Hepatocyte (in vitro differentiated cells): ENCODE results near the gene PHF2. TPM values are rescaled to one million over a fixed set of nuclear protein-coding genes. Genes with fewer than 3 reads are reported as not detected.
A peak's percentile ranks its signal among the peaks of the same experiment; 100 is the strongest.

Source experiments
- DNase-seq: peaks from one replicate; pipeline ENCODE4 v3.0.0-alpha.2; 2016; ENCODE audit warnings: low spot score
- H2AFZ ChIP-seq: fragments of 200-600 bp; sonication (generic); 2 replicates; pipeline ENCODE4 v1.6.0; 2016; ENCODE audit warnings: antibody characterized with exemption, mild to moderate bottlenecking
- H3K27ac ChIP-seq: fragments of 200-600 bp; sonication (generic); 2 replicates; pipeline ENCODE4 v1.5.1; 2016; ENCODE audit warnings: mild to moderate bottlenecking
- H3K27me3 ChIP-seq: fragments of 200-600 bp; sonication (generic); 2 replicates; pipeline ENCODE4 v1.6.1; 2016
- H3K36me3 ChIP-seq: fragments of 200-600 bp; sonication (generic); replicated peaks from 2 replicates; pipeline ENCODE4 v1.5.1; 2016; ENCODE audit warnings: low read depth; ENCODE audit not compliant: insufficient read depth
- H3K4me1 ChIP-seq: fragments of 200-600 bp; sonication (generic); 2 replicates; pipeline ENCODE4 v1.5.1; 2016; ENCODE audit warnings: mild to moderate bottlenecking, moderate library complexity; ENCODE audit not compliant: insufficient read depth
- H3K4me2 ChIP-seq: fragments of 200-600 bp; sonication (generic); 2 replicates; pipeline ENCODE4 v1.6.0; 2016
- H3K4me3 ChIP-seq: fragments of 200-600 bp; sonication (generic); 2 replicates; pipeline ENCODE4 v1.5.1; 2016; ENCODE audit warnings: mild to moderate bottlenecking
- H3K79me2 ChIP-seq: fragments of 200-600 bp; sonication (generic); 2 replicates; pipeline ENCODE4 v1.6.0; 2017; ENCODE audit warnings: mild to moderate bottlenecking
- H3K9me2 ChIP-seq: fragments of 200-600 bp; sonication (generic); replicated peaks from 2 replicates; pipeline ENCODE4 v1.6.0; 2017; ENCODE audit warnings: mild to moderate bottlenecking; ENCODE audit not compliant: insufficient read depth
- H3K9me3 ChIP-seq: fragments of 200-600 bp; sonication (generic); 2 replicates; pipeline ENCODE4 v1.5.1; 2016; ENCODE audit warnings: low read depth, mild to moderate bottlenecking
- H4K20me1 ChIP-seq: fragments of 200-600 bp; sonication (generic); 2 replicates; pipeline ENCODE4 v1.6.0; 2016; ENCODE audit warnings: mild to moderate bottlenecking; ENCODE audit not compliant: insufficient read depth, poor library complexity, severe bottlenecking
- EZH2 ChIP-seq: fragments of 200-600 bp; sonication (generic); IDR thresholded peaks from 2 replicates; pipeline ENCODE4 v1.6.1; 2016; ENCODE audit warnings: antibody characterized with exemption, mild to moderate bottlenecking, borderline replicate concordance
- EZH2phosphoT487 ChIP-seq: fragments of 200-600 bp; sonication (generic); IDR thresholded peaks from one replicate; pipeline ENCODE4 v1.6.1; 2018; ENCODE audit warnings: antibody characterized with exemption, mild to moderate bottlenecking, low read depth, moderate library complexity; ENCODE audit not compliant: unreplicated experiment, severe bottlenecking
- WGBS: methylation state at CpG from one replicate; pipeline ENCODE4 v1.1.6; 2016; ENCODE audit warnings: low lambda C conversion rate; ENCODE audit errors: missing lambda C conversion rate; 5-methylcytosine and 5-hydroxymethylcytosine counted together
- polyA plus RNA-seq: library from polyadenylated mRNA; unstranded; fragments of >200 nt; fragmentation: Nextera tagmentation; extraction: Ambion mirVana; gene quantifications from 2 replicates; pipeline ENCODE4 v1.2.1, GENCODE V29; 2016
- total RNA-seq: library from RNA; depleted of rRNA; stranded (reverse); fragments of >200 nt; gene quantifications from 2 replicates; pipeline ENCODE4 v1.2.3, GENCODE V29; 2014
- TF ChIP-seq, protein P1 (sequence below): fragments of 200-600 bp; sonication (generic); IDR thresholded peaks from 2 replicates; pipeline ENCODE4 v1.5.1; 2016; ENCODE audit warnings: antibody characterized with exemption, mild to moderate bottlenecking; ENCODE audit not compliant: poor library complexity

PHF2 gene
- total and polyA plus RNA-seq, 2 experiments from 2014 or later: 10.5 to 19.8 TPM

DNA sequence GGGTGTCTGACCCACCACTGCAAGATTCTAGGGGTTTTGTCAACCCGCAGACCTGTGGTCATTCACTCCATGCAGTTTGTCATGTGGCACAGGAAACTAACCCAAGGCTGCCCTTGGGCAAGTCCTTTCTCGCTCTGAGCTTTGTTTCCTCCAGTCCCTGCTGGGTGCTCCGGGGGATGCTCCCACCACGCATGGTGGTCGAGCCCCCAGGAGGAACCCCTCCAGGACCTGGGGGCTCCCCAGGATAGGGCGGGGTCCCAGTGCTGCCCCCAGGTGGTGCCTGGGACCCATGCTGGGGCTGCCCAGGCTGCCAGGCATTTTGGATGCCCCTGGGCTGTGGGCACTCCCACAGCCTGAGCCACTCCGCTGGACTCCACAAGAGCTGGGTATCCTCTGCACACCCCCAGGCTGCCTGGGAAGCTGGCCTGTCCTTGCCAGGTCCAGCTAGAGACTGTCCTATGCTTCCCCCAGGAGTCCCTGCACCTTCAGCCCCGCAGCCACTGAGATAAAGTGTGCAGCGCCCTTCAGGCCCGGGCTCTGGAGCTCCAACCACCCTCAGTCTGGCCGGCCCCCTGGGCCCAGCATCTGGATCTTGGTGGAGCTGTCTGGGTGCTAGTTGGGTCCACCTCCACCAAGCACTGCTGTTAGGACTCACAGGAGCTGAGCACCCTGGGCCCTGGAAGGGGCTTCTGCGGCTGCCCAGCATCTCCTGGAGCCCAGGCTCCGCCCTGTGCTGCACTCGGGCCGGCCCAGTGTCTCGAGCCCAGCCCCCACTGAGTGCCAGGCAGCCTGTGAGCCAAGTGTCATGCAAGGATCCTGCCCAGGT, 104.3 kb downstream of the PHF2 start:
- H3K27ac ChIP-seq: no peak overlapping the region
- no peaks in the 10 kb centered on the region for H3K9me3 ChIP-seq
- no peaks in the 10 kb centered on the region for H3K79me2 ChIP-seq
- H3K4me1 ChIP-seq: peaks cover 5% of the 10 kb centered on the region
- peak overlapping the region; percentile 43 for H3K4me2 ChIP-seq
- no peaks in the 10 kb centered on the region for H3K27me3 ChIP-seq
- H3K4me3 ChIP-seq: no peak overlapping the region
- TF ChIP-seq EZH2 (no peak), EZH2phosphoT487 (no peak)
- TF ChIP-seq, protein P1, sequence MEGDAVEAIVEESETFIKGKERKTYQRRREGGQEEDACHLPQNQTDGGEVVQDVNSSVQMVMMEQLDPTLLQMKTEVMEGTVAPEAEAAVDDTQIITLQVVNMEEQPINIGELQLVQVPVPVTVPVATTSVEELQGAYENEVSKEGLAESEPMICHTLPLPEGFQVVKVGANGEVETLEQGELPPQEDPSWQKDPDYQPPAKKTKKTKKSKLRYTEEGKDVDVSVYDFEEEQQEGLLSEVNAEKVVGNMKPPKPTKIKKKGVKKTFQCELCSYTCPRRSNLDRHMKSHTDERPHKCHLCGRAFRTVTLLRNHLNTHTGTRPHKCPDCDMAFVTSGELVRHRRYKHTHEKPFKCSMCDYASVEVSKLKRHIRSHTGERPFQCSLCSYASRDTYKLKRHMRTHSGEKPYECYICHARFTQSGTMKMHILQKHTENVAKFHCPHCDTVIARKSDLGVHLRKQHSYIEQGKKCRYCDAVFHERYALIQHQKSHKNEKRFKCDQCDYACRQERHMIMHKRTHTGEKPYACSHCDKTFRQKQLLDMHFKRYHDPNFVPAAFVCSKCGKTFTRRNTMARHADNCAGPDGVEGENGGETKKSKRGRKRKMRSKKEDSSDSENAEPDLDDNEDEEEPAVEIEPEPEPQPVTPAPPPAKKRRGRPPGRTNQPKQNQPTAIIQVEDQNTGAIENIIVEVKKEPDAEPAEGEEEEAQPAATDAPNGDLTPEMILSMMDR: no peak
- 91% methylated on average over 16 of the region's 16 CpGs for WGBS
- H3K9me2 ChIP-seq: no peaks in the 10 kb centered on the region
- H2AFZ ChIP-seq: no peak overlapping the region
- no peaks in the 10 kb centered on the region for H4K20me1 ChIP-seq
- no peaks in the 10 kb centered on the region for H3K36me3 ChIP-seq
- no peak for DNase-seq

DNA sequence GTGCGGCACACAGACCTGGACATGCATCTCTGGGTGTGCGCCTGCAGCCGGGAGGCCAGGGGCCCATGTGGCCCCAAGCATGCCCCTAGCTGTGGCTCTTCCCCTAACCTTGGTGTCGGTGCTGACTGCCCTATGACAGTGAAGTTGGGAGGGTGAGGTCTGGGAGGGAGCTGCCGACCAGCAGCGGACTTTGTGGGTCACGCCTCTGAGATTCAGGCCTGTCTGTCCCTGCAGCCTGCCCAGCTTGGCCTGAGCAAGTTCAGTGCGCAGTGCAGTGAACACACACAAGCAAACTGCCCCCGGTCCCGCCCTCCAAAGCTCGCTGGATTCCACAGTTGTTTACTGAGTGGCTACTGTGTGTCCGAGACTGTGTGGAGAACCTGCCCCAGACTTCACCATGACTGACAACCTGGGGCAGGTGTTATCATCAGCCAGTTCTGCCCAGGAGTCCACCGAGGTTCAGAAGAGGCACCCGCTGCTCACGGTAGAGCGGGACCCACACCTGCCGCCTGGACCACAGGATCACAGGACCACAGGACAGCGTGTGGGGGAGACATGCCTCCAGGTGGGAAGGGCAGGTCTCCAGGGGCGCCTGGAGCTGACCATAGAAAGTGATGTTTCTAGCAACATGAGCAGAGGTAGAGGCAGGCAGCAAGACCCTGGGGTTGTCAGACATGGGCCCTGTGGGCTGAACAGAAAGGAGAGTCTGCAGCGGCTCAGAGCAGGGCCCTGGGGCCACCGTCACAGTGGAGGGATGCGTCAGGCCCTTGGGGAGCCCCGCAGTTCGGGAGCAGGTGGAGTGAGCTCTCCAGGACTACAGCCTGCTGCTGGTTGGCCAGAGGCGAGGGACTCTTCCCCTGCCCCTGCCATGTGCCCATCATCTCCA, 105.1 kb downstream of the PHF2 start:
- H3K4me3 ChIP-seq: no peak overlapping the region
- WGBS: 56% methylated on average over 23 of the region's 25 CpGs
- H4K20me1 ChIP-seq: no peaks in the 10 kb centered on the region
- TF ChIP-seq EZH2: no peak
- no peak for TF ChIP-seq EZH2phosphoT487
- TF ChIP-seq, protein P1: no peak
- H2AFZ ChIP-seq: no peak overlapping the region
- no peaks in the 10 kb centered on the region for H3K27me3 ChIP-seq
- no peaks in the 10 kb centered on the region for H3K9me3 ChIP-seq
- peak; percentile 69 for DNase-seq
- no peaks in the 10 kb centered on the region for H3K9me2 ChIP-seq
- H3K79me2 ChIP-seq: no peaks in the 10 kb centered on the region
- H3K36me3 ChIP-seq: no peaks in the 10 kb centered on the region
- peak overlapping the region; percentile 43 for H3K4me2 ChIP-seq
- H3K27ac ChIP-seq: no peak overlapping the region
- peaks cover 5% of the 10 kb centered on the region for H3K4me1 ChIP-seq

- WGBS: 49% methylated on average over 18 of the region's 19 CpGs
- H3K4me3 ChIP-seq: no peak overlapping the region
- H2AFZ ChIP-seq: no peak overlapping the region
- no peak overlapping the region for H3K4me2 ChIP-seq
- no peaks in the 10 kb centered on the region for H3K36me3 ChIP-seq
- H3K79me2 ChIP-seq: no peaks in the 10 kb centered on the region
- H4K20me1 ChIP-seq: no peaks in the 10 kb centered on the region
- H3K27me3 ChIP-seq: no peaks in the 10 kb centered on the region
- H3K9me2 ChIP-seq: no peaks in the 10 kb centered on the region
- no peak for TF ChIP-seq EZH2
- TF ChIP-seq, protein P1: peak; percentile 84
- H3K4me1 ChIP-seq: peaks cover 5% of the 10 kb centered on the region
- DNase-seq: peak; percentile 70
- H3K27ac ChIP-seq: no peak overlapping the region
- H3K9me3 ChIP-seq: no peaks in the 10 kb centered on the region
These were observed 106.0 kb downstream of the PHF2 start for GRCh38 chr9:93682155-93682968.
